Measurements from ENCODE around the gene ABCC4. TPM values are rescaled to one million over a fixed set of nuclear protein-coding genes. Genes with fewer than 3 reads are reported as not detected.

The ABCC4 gene
- total RNA-seq, 6 experiments from 2014 or later: 1.1 to 4.9 (median 3.8) TPM

GRCh38 chr13:95074820-95075219 is 226.4 kb downstream of the ABCC4 start:
- Histone ChIP-seq H3K4me1 (no peaks in the 10 kb centered on the region), H3K27me3 (no peaks in the 10 kb centered on the region), H3K4me3 (no peak overlapping the region), H3K36me3 (no peaks in the 10 kb centered on the region), H3K27ac (no peak overlapping the region), H3K9me3 (no peaks in the 10 kb centered on the region)
- ATAC-seq: no peak
- TF ChIP-seq POLR2A (IDR thresholded peaks at IDR 0.05) (no peak), CTCF (IDR thresholded peaks at IDR 0.05) (no peak)
- WGBS (ENCODE audit: insufficient coverage, low coverage, low lambda C conversion rate, missing lambda C conversion rate): 79% methylated on average over 3 of the region's 3 CpGs
- intact Hi-C loops (cut with DNase I): no loop called here
- no peak for DNase-seq

- no peaks in the 10 kb centered on the region for H3K9me3 ChIP-seq
- intact Hi-C loops (cut with DNase I): no loop called here
- H3K36me3 ChIP-seq: no peaks in the 10 kb centered on the region
- no peak overlapping the region for H3K27ac ChIP-seq
- 90% methylated on average over 7 of the region's 7 CpGs for WGBS (ENCODE audit: insufficient coverage, low coverage, low lambda C conversion rate, missing lambda C conversion rate)
- H3K4me3 ChIP-seq: no peak overlapping the region
- no peaks in the 10 kb centered on the region for H3K27me3 ChIP-seq
- no peaks in the 10 kb centered on the region for H3K4me1 ChIP-seq
- DNase-seq (no peak), ATAC-seq (no peak)
- TF ChIP-seq POLR2A (IDR thresholded peaks at IDR 0.05) (no peak), CTCF (IDR thresholded peaks at IDR 0.05) (no peak)
Observed at GRCh38 chr13:95073747-95074311, 227.4 kb downstream of the ABCC4 start.

GRCh38 chr13:95067303-95067702 is 233.9 kb downstream of the ABCC4 start:
- 71% methylated on average over 3 of the region's 3 CpGs for WGBS (ENCODE audit: insufficient coverage, low coverage, low lambda C conversion rate, missing lambda C conversion rate)
- no peaks in the 10 kb centered on the region for H3K4me1 ChIP-seq
- no peak for TF ChIP-seq POLR2A (IDR thresholded peaks at IDR 0.05)
- no peak for TF ChIP-seq CTCF (IDR thresholded peaks at IDR 0.05)
- no peaks in the 10 kb centered on the region for H3K27me3 ChIP-seq
- intact Hi-C loops (cut with DNase I): no loop called here
- no peaks in the 10 kb centered on the region for H3K36me3 ChIP-seq
- DNase-seq (no peak), ATAC-seq (no peak)
- H3K9me3 ChIP-seq: no peaks in the 10 kb centered on the region
- H3K27ac ChIP-seq: no peak overlapping the region
- no peak overlapping the region for H3K4me3 ChIP-seq

DNA sequence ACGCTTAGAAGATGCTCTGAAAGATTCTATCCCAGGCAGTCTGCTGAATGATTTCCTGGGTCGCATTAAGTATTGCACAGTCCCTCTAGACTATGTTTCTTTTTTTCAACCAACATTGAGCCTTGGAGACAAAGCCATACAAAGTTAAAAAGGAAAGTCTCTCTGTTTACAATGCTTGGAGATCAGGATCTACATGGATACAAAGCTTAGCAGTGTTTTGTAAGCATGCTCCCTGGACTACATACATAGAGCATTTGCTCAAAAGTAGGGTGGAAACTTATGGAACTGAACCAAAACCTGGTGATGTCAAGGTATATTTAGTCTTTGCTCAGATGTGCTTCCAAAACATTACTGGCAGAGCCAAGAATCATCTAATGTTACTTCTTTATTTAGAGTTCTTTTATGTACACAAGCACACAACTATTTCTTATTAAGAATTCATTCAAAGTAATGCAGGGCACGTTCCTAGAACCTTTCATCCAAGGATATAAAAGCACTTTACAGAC is 241.2 kb downstream of the ABCC4 start:
- TF ChIP-seq CTCF (IDR thresholded peaks at IDR 0.05) (no peak), POLR2A (IDR thresholded peaks at IDR 0.05) (no peak)
- intact Hi-C loops (cut with DNase I): no loop called here
- WGBS (ENCODE audit: insufficient coverage, low coverage, low lambda C conversion rate, missing lambda C conversion rate): 91% methylated on average over 3 of the region's 3 CpGs

More for the DNA sequence above, 241.2 kb downstream of the ABCC4 start:
- no peak for ATAC-seq
- Histone ChIP-seq H3K27ac (no peak overlapping the region), H3K4me3 (no peak overlapping the region), H3K4me1 (no peaks in the 10 kb centered on the region), H3K9me3 (no peaks in the 10 kb centered on the region), H3K27me3 (no peaks in the 10 kb centered on the region), H3K36me3 (no peaks in the 10 kb centered on the region)
- DNase-seq: no peak
